GM18520 (cell line): ENCODE measurements around the gene GRID1.
"Not testable (repeated sequence)": the region's sequence is repeated elsewhere in the genome, so short reads cannot be mapped to it uniquely, and the experiment has no call there.

ENCODE experiments used
- ATAC-seq: cut with Tn5 transposase; IDR thresholded peaks from one replicate; pipeline ENCODE4 v1.9.1; 2021; ENCODE audit not compliant: unreplicated experiment

The GRID1 gene

DNA sequence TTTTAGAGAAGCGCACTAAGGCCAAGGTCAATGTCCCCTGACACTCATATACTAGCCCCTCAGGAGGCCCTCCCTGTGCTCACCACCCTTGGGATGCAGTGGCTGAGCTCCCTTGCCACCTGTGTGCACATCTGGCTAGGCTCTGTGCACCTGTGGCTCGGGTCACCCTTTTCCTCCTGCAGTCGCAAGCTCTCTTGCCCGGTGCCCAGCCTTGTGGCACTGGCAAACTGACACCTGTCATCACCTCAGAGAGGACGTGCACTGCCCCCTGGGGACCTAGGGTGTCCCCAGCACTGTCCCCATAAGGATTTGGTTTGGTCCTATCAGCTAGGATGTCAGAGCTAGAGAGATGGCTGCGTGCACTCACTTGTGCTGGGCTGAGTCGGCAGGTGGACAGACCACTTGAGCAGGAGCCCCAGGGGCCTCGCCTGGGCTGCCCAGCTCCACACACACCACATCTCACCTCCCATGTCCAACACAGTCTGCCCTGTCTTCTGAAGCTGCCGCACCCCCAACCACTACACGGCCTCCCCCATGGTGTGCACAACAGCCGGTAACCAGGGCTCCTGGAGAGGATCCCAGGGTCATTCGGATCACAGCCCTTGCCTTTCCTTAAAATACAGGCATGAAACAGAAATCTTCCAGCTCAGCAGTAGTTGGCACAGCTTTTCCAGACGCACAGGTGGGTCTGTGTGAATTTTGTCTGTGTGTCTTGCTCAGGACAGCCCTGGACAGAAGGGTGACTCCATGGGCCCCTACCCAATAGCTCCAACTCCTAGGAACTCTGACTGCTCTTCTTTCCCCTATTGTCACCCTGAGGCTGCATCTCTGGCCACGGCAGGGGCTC, 111.0 kb downstream of the GRID1 start:
- no peak for ATAC-seq

DNA sequence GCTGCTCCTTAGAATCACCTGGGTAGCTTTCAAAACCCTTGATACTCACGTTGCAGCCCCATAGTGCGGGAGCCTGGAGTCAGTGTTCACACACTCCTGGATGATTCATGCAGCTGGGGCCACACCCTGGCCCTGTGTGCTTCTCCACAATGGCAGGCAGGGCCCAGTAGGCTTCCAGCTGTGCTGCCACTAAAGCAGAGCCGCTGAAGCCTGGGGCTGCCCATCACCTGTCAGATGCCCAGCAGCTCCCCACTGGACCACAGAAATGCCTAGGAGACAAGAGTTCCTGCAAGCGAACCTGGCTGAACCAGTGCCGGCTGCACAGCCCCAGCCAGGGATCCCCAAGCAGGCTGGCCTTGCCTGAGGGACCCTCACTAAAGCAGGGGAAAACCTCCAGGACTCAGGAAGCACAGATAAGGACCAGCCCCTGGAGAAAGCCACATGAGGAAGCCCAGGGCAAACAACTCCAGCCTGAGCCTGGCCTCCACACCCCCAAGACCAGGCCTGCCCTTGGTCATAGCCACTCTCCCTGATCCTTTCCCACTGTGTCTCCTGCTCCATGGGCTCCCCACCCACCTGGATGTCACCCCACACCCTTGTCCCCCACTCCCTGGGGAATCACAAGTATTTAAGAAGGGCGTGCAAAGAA, 111.9 kb downstream of the GRID1 start:
- ATAC-seq = no peak

DNA sequence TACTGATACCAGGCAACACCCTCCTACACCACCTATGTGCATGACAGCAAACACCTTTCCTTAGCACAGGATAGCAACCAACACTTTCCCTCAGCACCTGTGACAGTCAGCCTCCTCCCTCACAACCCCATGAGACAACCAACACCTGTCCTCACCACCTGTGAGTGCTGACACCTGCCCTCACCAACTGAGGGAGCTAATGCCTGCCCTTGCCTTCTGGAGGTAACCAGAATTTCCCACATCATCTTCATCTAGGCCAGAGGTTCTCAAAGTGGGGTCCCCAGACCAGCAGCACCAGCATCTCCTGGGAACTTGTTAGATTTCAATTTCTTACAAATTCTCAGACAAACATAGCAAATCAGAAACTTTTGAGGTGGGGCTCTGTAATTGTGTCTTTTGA, 112.5 kb downstream of the GRID1 start:
- no peak for ATAC-seq

DNA sequence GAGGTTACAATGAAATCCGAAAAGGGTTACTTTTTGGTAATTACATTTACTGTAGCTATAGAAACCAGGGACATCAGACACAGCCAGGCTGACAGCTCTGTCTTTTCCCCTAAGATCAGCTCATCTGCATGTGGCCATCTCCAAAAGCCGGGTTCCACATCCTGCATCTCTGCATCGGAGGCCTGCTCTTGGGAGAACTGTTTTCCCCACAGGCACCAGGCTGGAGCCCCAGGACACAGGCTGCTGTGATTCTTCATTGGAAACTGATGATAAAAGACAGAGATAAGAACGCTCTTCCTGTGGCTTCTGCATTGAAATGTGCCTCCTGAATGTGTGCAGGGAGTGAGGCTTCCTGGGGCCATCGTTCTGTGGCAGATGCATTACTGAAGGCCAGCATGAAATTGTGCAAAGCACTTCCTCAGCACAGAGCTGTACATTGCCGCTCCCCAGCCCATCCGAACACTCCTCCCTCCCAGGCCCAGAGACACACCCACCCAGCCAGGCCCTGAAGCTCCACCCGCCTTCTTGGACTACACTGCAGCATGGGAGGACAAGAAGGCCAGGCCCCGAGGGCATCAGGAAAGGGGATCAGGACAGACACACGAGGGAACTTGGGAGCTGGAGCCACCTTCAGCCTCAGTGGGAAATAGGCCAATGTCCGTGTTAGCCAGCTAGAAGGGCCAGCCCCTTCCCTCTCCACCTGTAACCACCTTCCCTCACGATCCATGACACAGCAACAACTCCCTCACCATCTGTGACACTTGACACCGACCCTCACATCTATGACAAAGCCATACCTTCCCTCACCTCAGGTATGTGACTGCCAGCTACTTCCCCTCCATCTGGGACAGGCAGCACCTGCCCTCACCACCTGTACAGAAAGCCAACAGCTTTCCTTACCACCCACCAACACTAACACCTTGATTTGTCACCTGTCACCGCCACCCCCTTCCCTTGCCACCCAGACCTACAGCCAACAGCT, 113.2 kb downstream of the GRID1 start:
- ATAC-seq = no peak

DNA sequence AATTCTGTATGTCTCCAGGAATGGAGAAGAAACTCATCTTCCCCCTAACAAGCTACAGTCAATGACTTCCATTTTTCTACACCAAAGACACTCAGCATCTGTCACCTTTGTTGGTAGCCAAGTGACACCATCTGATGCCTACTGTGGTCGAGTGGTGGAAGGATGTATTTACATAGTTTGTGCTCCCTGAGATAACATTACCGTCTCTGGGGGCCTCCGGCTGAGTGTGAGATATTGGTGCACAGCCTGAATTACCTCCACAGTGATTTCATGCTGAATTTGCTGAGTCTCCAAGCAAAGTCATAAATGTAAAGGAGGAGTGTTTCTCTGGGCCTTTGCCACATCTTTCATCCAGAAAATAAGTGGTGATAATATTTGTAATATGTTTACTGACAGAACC, 114.0 kb downstream of the GRID1 start:
- ATAC-seq = no peak

DNA sequence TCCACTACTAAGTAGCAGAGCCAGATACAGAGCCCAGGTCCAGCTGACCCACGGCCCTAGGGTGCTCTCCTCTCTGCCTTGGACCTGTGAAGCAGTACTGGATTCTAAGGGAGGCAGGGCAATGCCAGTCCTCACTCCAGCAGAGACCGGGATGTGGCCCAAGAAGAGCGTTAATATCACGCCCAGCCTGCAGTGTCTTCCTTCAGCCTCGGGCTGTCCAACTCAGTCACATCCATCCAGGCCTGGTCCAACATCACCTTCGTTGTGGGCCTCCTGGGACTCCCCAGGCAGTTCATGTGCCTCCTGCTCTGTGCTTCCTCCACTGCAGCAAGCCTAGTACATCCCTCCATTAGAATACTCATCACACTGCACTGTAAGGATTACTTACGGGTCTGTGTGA, 114.5 kb downstream of the GRID1 start:
- ATAC-seq = no peak

DNA sequence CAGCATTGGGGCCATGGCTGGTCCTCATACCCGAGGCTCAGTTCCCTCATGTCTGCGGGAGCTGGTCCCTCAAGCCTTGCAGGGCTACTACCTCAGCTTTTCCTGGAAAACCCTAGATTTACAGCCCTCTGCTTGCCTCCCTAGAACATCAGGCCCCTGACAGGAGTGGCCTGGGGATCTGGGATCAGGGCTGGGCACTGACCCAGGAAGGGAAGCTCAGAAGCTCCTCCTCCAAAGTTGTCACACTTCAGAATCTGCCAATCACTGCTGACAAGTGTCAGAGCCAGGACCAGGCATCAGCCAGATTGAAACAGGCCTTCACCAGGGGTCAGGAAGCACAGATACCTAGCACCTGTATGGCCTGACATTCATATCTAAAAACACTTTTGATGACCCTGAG, 115.2 kb downstream of the GRID1 start:
- no peak for ATAC-seq

DNA sequence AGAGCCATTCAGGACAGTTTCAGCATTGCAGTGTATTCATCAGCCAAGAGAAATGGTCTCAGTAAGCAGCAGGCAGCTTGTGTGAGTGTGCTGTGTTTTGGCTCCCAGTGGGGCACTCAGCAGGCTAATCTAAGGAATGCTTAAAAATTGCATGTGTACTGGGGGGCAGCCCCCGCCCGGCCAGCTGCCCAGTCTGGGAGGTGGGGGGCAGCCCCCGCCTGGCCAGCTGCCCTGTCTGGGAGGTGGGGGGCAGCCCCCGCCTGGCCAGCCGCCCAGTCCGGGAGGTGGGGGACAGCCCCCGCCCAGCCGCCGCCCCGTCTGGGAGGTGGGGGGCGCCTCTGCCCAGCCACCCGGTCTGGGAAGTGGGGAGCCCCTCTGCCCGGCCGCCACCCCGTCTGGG, 116.2 kb downstream of the GRID1 start:
- no peak for ATAC-seq

DNA sequence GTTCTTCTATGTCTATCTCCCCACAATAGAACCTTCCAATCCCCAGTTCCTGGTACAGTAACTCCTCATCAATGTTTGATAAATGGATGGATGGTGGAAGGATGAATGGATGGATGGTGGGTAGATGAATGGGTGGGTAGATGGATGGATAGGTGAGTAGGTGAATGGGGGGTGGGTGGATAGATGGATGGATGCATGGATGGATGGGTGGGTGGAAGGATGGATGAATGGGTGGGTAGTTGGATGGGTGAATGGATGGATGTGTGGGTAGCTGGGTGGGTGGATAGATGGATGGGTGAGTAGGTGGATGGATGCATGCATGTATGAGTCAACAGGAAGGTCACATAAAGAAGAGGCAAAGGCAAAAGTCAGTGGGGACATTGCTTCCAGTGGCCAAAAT, 116.8 kb downstream of the GRID1 start:
- no peak for ATAC-seq

DNA sequence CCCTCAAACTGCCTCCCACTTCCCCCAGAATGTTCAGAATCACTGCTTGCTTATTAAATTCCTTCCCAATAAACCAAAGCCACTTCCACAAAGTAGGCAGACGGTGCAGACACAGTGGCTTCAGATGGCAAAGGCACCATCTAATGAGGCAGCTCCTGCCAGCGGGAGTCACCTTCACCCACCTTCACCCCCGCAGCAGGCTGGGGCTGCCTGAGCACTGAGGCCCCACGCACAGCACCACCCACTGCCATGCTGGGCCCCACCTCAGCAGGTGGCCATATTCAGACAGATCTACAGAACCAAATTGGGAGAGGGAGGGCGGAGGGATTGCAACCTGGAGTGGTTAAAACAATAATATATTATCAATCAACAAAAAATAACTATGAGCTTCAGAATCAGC, 118.5 kb downstream of the GRID1 start:
- ATAC-seq = no peak

DNA sequence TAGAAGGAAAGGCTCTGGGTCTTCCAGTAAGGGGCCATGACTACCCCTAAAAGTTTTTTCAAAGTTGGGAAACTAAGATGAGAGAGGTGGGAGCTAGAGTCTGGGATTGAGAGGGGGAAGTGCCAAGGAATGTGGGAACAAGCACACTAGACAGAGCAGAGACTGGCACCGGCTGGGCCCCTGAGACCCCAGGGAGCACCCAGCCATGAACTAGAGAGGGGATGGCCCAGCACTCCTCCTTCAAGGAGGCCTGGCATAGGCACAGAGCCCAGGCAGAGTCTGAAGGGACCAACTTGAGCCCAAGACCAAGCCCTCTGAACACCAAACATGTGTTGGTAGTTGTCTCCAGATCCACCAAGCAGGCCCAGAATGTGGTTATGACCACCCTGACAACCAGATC, 119.0 kb downstream of the GRID1 start:
- no peak for ATAC-seq

DNA sequence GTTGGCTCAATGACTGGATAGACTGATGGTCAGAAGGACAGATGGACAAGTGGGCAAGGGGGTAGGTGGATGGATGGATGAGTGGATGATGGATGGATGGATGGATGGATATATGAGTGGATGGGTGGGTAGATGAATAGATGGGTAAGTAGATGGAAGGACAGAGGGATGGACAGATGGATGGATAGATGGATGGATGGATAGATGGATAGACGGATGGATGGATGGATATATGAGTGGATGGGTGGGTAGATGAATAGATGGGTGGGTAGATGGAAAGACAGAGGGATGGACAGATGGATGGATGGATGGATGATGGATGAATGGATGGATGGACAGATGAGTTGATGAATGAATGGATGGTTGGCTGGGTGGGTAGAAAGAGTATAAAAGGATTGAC, 119.5 kb downstream of the GRID1 start:
- no peak for ATAC-seq

DNA sequence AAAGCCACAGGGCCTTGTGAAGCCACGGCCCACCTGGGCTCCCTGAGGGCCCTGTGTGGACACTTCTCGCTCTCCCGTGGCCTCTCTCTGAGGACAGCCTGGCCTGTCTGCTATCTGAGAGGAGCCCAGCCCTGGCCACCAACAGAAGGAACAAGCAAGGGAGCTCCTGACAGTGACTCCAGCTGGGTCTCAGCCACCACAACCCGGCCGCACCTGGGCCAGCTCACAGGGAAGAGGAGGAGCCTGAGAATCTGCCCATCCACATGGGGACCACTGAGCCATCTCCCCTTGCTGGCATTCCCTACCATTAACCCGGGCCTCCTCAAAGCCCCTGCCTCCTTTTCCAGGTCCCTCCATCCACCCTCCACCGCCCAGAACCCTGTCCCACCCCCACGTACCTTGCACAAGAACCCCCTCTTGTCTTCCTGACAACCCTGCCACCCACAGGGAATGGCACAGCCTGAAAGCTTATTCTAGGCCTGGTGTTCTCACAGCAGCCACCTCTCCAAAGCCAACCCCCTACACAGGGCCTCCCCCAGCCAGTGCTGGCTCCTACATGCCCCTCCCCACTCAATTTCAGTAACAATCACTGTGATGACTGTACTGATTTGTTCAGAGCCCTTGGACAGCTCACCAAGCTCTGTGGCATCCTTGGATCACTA, 120.2 kb downstream of the GRID1 start:
- no peak for ATAC-seq

DNA sequence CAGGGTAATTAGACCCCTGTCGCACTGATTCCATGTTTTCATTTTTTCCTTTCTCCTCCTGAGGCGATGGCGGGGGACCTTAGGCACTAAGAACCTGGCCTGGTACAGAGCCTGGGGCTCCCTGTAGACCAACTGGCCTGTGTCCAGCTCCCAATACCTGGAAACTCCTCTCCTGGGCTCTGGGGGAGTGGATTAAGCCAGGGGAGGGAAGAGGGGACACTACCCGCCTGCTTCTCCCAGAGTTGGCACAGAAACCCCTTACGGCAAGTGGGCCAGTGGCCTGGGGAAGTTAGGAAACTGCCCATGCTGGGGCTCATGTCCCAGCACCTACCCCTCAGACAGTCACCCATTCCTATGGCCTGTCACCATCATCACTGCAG, 121.6 kb downstream of the GRID1 start:
- no peak for ATAC-seq

DNA sequence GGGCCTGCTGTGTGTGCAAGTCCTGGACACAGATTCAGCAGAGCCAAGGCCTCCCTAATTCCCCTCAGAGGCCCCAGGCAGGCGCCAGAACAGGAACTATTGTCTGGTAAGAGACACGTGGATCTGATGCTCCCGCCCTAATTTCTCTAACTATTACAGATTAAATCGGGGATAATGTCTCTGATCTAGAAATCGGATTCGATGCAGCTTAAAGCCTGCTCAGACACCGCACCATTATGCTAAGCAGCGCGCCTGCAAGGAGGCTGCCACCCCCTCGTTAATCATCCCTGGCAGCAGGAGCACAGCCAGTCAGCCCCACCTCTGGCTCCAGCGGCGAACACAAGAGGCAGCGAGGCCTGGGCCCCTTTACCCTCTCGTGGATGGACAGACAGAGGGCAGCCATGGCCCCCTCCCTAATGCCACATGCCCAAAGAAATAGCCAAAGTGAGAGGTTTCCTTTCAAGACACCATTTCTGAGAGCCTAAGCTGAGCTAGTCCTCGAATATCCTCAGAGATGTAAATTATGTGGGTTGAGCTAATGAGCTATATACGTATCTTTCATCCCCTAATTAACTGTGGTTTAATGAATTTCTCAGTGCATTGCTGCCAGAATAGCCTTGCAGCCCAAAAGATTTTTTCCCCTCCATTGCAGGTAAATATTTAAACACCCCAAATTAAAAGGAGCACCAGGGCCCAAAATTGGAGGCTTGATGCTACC, 122.1 kb downstream of the GRID1 start:
- no peak for ATAC-seq

DNA sequence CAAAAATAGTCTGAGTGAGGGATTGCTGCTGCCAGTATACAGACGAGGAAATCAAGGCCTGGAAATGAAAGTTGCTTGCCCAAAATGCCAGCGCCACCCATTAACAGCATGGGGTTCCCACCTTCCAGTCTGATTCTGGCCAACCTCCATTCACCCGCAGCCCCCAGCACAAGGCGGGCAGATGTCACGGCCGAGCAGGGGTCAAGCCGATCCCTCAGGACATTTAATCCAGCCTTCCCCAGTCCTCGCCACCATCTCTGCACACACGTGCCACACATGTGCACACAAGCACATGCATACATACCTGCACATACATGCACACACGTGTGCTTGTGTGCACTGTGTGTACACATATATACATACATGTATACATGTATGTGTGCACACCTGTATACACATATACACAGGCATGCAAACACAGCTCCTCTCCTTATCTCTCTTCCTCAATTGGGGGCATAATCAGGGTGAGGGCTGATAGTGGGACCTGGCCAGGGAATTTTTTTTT, 122.9 kb downstream of the GRID1 start:
- no peak for ATAC-seq

DNA sequence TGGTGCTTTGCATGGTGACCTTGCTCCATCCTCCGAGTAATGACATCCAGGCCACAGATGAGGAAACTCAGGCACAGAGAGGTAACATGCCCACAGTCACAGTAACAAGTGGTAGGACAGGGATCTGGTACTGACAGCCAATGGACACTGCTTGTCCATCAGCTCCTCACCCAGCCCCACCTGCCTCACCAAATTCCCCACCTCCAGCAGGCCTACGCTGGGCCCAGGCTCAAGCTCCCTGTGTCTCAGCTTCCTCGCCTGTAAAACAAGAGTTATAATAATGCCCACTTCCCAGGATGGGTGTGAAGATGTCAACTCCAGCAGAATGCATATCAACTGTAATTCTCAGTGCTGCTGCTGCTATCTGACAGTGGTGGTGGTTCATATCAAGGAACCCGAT, 123.8 kb downstream of the GRID1 start:
- no peak for ATAC-seq

DNA sequence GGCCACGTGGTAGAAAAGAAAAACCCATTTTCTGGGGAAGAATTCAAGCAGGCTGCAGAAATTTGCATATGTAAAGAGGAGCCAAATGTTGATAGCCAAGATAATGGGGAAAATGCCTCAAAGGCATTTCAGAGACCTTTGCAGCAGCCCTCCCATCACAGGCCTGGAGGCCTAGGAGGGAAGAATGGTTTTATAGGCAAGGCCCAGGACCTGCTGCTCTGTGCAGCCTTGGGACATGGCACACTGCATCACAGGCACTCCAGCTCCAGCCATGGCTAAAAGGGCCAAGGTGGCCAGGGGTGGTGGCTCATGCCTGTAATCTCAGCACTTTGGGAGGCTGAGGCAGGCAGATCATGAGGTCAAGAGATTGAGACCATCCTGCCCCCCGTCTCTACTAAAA, 128.5 kb downstream of the GRID1 start:
- not testable (repeated sequence) for ATAC-seq

DNA sequence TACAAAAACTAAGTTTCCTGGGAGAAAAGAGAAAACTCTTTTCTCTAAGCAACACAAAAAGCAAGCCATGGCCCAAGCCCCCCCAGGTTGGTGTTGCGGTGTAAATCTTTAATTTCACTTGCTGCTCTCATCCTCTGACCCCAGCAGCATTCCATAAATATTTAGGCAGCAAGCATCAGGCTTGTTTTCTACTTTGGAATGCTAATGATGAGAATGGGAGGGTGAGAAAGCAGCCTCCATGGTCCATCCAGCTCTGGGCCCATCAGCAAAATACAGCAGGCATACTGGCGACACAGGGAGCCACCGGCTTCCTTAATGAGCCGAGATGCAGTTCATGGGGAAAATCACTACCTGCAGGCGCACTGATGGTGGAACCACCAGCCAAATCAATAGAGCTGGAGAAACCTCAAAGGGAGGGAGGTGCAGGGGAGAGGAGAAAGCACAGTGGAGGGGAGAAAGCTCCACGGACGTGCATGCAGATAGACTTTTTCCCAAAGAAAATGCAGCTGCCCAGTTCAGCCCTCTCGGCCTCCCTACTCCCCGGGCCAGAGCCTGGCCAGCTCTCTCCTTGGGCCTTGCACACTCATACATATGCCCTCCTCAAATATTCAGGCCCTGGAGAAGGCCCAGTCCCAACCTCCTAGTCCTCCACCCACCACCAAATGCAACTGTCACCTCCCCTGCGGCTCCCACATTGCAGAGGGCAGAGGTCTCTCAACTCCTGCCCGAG, 131.9 kb downstream of the GRID1 start:
- ATAC-seq = no peak

DNA sequence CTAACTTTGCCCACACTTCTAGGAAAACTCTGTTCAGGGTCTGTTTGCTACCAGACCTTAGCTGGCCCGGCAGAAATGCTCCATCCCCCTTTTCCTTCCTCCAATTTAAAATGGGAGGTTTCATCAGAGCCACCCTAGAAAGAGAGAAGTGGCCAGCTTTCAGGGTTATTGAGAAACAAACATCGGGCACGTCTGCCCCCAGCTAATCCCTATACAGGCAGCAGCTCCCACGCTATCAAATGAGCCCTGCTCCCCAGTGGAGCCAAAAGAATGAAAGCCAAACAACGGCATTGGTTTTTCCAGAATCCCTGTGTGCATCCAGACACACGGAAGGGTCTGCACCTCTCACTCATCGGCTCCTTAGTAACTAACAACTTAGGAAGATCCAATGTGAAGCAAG, 132.5 kb downstream of the GRID1 start:
- no peak for ATAC-seq
